Lower leg skin (tissue), 3 donors: Measurements from ENCODE around the gene CRYGA.

Source experiments
- POLR2A ChIP-seq, 2 donors: fragments of 450-650 bp; IDR thresholded peaks; one replicate each; pipeline ENCODE4 v1.6.1; 2016 to 2017; ENCODE audit warnings: antibody characterized with exemption in 2 of 2, mild to moderate bottlenecking in 1 of 2, moderate library complexity in 1 of 2
- TF ChIP-seq, protein P1 (sequence below), 3 donors: fragments of 450-650 bp; IDR thresholded peaks; one replicate each; pipeline ENCODE4 v1.5.1; 2016; ENCODE audit warnings: antibody characterized with exemption in 3 of 3, mild to moderate bottlenecking in 3 of 3, moderate library complexity in 2 of 3

- TF ChIP-seq, protein P1, sequence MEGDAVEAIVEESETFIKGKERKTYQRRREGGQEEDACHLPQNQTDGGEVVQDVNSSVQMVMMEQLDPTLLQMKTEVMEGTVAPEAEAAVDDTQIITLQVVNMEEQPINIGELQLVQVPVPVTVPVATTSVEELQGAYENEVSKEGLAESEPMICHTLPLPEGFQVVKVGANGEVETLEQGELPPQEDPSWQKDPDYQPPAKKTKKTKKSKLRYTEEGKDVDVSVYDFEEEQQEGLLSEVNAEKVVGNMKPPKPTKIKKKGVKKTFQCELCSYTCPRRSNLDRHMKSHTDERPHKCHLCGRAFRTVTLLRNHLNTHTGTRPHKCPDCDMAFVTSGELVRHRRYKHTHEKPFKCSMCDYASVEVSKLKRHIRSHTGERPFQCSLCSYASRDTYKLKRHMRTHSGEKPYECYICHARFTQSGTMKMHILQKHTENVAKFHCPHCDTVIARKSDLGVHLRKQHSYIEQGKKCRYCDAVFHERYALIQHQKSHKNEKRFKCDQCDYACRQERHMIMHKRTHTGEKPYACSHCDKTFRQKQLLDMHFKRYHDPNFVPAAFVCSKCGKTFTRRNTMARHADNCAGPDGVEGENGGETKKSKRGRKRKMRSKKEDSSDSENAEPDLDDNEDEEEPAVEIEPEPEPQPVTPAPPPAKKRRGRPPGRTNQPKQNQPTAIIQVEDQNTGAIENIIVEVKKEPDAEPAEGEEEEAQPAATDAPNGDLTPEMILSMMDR (IDR thresholded peaks at IDR 0.05), result no peak
- TF ChIP-seq POLR2A (IDR thresholded peaks at IDR 0.05), result no peak
Measured at GRCh38 chr2:208172125-208172524, 8.7 kb upstream of the CRYGA start.
